ENCODE results near the gene CRYGC. TPM values are rescaled to one million over a fixed set of nuclear protein-coding genes. Genes with fewer than 3 reads are reported as not detected.

CRYGC gene
- total RNA-seq = not detected in 2 replicates

GRCh38 chr2:208129744-208130711, at the start of gene CRYGC:
CRYGC (minus strand) TSS chr2:208129828; CDS start chr2:208129792, 36 bp downstream.

GRCh38 chr2:208163489-208163888, 33.9 kb upstream of the CRYGC start, which contains the start of gene CRYGA:
CRYGA (minus strand) TSS chr2:208163589; CDS start chr2:208163556, 33 bp downstream.

GRCh38 chr2:208146006-208146405, 16.4 kb upstream of the CRYGC start, which contains the start of gene CRYGB:
CRYGB (minus strand) TSS chr2:208146158; CDS start chr2:208146120, 38 bp downstream.

GRCh38 chr2:208124013-208124715, 5.5 kb downstream of the CRYGC start, which contains the start of gene CRYGD:
CRYGD (minus strand) TSS chr2:208124524; CDS start chr2:208124473, 51 bp downstream.

Other genes with a start within 250 kb of the CRYGC start
- 13.5 and 18.1 TPM in 2 replicates for gene PLEKHM3, start 104.3 kb downstream of the CRYGC start, total RNA-seq
- gene CRYGD, start 5.3 kb downstream of the CRYGC start, total RNA-seq = not detected in 2 replicates
- not detected in 2 replicates for gene CRYGB, start 16.3 kb upstream of the CRYGC start, total RNA-seq
- gene CRYGA, start 33.8 kb upstream of the CRYGC start, total RNA-seq = not detected in 2 replicates
- not detected in 2 replicates for gene C2orf80, start 60.2 kb upstream of the CRYGC start, total RNA-seq
- 133 and 139 TPM in 2 replicates for gene IDH1, start 125.2 kb upstream of the CRYGC start, total RNA-seq
- 34.7 and 35.1 TPM in 2 replicates for gene PIKFYVE, start 136.4 kb upstream of the CRYGC start, total RNA-seq

Measured in smooth muscle cell of the pulmonary artery (primary cell).